GM21390 (cell line): ENCODE measurements around the gene ZNF862.

ENCODE experiments used
- ATAC-seq: cut with Tn5 transposase; IDR thresholded peaks from one replicate; pipeline ENCODE4 v1.9.1; 2021; ENCODE audit not compliant: unreplicated experiment

Gene ZNF862

DNA sequence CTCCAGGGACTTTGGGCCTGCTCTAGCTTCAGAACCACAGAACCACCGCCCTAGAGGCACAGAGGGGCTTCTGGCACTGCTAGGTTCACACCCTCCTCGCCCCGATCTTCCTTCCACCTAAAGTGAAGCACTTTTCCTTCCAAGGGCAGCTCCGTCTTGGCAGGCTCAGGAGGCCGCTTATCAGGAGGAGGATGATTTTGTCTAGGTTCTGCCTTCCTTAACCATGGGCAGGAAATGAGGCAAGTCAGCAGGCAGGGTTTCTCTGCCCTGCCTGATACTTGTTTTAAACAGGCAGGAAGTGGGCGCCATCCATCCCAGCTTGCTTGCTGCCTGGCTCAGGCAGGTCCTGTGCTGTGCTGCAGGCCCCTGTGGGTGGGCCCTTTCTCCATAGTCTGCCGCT is 27.3 kb downstream of the ZNF862 start:
- ATAC-seq: no peak

DNA sequence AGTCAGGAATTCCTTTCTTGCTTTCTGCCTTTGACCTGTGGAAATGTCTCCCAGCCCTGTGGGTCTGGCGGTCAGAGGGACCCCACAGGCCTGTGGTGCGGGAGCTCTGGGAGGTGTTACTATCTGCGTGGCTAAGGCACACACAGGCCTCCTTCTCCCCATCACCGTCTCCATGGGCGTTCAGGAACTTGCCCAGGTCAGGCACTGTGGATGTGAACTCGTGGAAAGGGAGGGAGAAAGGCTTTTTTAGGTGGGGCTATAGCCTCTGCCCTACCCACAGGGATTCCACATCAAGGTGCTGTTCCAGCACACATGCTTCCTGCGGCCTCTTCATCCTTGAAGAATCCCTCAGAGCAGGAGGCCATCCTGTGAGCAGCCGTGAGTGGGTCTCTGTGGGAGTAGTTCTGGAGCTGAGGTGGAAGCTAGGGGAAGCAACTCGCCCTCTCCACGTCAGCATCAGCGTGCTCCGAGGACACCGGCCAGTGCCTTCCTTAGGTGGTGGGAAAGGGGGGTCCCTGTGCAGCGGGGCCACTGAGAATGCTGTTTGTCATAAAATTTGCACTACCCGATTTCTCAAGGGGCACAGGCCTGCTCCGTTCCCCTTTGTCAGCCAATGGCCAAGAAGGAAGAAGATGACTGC is 28.1 kb downstream of the ZNF862 start:
- ATAC-seq: no peak

DNA sequence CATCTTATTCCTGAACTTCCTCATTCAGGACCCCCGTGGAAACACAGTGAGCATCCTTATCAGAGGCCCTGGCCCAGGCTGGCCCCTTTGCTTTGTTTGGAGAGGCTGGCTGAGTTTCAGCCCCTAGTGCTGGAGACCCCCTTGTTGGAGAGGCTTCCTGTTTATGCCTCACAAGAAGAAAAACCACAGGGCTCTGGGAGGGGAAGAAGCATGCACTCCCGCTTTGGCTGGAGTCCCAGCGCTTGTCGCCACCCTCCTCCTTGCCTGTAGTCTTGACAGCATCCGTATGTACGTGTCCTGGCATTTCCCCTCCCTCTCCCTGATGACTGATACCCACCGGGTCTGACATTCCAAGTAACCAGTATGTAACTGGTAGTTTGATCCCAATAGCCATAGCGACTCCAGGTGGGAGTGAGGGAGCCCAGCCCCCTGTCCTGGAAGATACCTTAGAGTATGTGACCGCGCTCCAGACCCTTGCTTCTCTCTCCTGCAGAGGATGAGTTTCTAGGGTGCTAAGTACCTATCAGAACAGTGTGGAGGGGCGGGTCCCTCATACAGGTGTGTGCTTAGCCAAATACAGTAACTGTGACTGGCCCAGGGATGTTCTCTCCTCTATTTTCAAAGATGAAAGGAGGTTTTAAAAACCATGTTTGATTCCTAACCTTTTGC is 28.7 kb downstream of the ZNF862 start:
- no peak for ATAC-seq

DNA sequence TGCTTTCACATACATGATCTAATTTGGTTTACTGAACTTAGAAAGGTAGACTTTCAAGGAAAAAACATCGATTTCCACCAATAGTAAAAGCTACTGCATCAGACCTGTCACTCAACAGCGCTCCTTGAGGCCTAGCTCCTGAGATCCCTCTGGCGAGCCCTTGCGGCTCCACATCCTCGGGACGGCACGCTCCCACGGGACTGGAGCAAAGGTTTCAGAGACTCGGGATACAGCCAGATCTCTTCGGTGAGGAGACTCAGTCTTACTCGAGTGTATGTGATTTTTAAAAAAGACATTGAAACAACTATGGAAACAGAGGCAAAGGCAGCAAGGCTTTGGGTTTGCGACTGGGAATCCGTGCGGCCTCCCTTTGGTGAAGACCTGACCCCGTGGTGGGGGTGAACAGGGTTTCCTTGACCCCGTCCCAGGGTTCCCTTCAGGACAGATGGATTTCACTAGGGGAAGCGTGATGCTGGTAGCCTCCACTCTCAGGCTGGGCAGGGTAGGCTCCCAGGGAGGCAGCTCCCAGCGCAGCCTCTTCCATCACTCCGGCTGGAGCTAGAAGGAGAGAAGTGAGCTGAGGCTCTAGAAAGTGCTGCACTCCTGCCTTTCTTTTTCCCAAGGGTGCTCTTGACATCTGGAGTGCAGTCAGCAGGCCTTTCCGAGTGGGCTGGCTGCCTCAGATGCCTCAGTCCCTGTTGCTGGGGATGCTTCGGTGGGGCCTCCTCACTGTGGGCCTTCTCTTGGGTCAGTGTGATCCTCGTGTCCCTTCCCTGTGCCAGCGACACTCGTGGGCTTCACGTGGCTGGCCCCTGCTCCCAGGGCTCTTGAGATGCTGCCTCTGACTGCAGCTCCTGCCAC is 29.8 kb downstream of the ZNF862 start:
- ATAC-seq: no peak

DNA sequence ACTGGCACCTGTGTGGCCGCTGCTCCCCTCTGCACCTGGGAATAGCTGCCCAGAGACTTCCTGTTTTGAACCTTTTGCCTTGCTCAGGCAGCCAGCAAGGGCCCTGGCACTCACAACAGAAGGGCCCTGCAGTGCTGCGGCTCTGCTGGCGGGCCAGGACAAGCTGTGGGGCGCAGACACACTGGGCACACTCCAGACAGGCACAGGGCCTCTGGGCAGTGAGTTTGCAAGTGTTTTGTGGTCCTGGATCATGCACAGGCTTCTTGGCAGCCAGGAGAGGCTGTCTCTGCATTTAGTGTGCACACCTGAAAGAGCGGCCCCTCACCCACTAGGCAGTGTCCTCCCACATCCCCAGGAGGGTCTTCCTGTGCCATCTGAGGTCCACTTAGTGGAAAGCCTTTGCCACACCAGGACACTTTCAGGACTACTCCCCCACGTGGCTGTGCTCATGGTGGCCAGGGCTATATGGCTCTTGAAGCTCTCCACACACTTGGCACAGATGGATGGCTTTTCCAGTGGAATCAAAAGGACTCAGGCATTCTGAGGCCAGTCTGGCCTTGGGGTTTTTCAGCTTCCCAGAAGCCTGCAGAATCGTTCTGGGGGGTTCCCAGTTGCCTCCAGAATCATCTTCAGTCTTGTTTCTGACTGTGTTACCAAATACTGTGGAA is 30.6 kb downstream of the ZNF862 start:
- no peak for ATAC-seq

- no peak for ATAC-seq
Observed at GRCh38 chr7:149869291-149869650, 31.1 kb downstream of the ZNF862 start.

DNA sequence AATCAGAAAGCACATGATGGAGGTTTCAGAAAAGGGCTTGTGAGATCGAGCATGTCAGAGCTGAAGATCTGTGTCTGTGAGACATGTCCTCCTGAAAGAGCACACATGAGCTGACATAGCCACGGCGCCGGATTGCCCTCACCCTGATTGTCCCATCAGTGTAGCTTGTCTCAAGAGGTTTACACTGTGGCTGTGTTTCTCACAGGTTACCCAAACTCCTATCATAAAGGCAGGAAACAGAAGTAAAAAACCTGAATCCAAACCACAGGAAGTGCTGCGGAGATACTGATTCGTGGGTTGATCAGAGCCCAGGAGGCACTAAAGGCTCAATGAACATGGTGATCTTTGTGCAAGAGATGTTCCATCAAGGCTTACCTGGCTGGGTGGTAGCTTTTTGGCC is 31.7 kb downstream of the ZNF862 start:
- ATAC-seq: no peak

DNA sequence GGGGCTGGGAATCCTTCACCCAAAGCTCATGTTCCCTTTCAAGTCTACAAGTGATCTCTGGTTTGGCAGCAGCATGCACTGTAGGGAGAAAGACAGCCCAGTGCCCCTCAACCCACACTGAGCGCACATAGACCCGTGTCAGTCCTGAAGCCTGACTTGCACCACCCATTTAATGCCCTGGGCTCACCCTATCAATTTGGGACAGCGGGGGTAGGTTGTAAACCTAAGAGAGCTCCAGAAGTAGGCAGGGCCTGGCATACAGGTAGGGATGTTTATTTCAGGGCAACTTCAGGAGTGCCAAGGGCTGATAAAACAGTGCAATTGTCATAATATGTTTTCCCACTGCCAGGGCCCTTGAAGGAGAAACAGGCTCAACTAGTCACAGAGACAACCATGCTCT is 32.1 kb downstream of the ZNF862 start:
- no peak for ATAC-seq

DNA sequence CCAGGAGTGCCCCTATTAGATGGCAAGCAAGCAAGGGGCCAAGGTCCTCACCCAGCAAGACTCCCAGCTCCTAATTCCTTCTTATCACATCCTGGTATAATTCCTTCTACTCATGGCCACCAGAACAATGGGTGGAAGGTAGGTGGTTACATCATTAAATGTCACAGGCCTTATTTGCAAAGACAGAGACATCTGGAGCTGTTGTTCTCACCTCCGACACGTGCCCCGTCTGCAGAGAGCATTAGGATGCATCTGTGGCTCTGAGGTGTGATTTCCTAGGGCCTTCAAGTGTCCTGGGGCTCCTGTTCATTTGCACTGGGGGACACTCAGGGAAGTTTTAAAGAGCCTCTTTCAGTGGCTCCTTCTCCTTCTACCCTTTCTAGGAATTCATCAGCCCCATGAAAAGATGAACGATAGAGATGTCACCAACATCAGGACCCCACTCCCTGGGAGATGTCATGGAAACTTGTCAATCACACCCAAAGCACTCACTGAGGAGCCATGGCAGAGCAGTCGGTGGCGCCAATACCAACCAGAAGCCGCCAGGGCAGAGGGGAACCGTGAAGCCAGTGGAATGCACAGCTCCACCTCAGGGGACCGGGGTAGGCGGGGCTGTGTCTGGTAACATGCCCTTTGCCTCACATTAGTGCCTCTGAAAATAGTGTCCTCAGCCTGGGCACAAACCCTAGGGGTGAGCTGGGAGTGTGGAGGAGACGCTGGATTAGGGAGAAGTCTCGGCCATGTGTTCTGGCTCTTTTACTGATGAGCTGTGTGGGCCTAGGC is 32.7 kb downstream of the ZNF862 start:
- no peak for ATAC-seq

- ATAC-seq: no peak
Observed at GRCh38 chr7:149871576-149871975, 33.4 kb downstream of the ZNF862 start.

- ATAC-seq: no peak
Observed at GRCh38 chr7:149872419-149873073, 34.4 kb downstream of the ZNF862 start.

- peak; percentile 90 for ATAC-seq
Observed at GRCh38 chr7:149873074-149873969, 35.1 kb downstream of the ZNF862 start, which contains the start of gene ATP6V0E2. ATP6V0E2 (plus strand) TSS chr7:149873969; CDS start chr7:149874066, 97 bp downstream.

DNA sequence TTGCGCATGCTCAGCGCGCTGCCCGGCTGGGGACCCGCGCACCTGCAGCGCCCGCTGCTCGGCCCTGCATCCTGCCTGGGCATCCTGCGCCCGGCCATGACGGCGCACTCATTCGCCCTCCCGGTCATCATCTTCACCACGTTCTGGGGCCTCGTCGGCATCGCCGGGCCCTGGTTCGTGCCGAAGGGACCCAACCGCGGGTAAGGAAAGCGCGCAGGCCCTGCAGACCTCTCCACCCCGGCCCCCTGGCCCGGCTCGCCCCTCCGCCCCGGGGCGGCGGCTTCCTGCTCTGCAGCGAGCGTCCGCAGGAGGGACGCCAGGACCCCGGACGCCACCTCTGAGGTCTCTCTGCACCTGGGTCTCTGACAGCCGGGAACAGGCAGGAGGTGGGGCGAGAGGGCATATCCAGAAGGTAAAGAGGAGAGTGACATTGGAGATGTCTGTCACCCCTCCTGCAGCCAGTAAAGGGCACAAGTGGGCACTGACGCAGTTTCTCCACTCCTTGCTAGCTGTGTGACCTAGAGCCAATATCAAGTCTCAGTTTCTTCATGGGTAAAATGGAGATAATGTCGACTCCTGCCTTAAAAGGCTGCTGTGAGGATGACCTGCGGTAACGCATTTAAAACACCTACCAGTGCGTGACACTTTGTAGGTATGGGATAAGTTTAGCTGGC is 35.9 kb downstream of the ZNF862 start:
- peak; percentile 31 for ATAC-seq

DNA sequence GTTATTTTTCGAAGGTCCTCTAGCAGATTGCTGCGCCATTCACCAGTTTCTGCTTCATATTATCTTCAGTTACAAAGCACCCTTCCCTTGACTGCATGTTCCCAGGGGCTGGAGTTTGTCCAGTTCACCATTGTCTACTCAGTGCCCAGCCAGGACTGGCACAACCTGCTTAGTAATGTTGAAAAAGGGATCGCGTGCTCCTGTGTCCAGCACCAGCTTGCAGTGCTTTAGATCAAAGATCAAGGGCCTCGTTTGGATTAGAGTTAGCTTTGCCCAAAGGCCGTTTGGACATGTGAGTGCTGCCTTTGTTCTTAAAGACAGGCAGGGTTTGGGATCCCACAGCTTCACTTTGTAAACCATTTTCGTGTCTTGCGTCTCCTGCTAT is 36.5 kb downstream of the ZNF862 start:
- ATAC-seq: no peak

GRCh38 chr7:149875396-149875795 is 37.2 kb downstream of the ZNF862 start:
- no peak for ATAC-seq

GRCh38 chr7:149877890-149878522 is 39.8 kb downstream of the ZNF862 start:
- ATAC-seq: no peak

DNA sequence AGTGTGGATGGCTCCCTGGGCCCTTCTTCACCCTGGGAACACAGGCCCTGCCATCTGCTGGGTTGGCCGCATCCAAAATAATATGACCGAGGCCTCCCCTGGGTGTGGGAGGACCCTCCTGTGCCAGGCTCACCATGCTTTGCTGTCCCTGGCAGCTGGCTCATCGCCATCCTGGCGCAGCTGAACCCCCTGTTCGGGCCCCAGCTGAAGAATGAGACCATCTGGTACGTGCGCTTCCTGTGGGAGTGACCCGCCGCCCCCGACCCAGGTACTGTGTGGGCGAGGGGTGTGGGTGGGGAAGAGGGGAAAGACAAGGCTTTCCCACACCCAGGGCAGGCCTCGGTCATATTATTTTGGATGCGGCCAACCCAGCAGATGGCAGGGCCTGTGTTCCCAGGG is 40.3 kb downstream of the ZNF862 start:
- no peak for ATAC-seq

DNA sequence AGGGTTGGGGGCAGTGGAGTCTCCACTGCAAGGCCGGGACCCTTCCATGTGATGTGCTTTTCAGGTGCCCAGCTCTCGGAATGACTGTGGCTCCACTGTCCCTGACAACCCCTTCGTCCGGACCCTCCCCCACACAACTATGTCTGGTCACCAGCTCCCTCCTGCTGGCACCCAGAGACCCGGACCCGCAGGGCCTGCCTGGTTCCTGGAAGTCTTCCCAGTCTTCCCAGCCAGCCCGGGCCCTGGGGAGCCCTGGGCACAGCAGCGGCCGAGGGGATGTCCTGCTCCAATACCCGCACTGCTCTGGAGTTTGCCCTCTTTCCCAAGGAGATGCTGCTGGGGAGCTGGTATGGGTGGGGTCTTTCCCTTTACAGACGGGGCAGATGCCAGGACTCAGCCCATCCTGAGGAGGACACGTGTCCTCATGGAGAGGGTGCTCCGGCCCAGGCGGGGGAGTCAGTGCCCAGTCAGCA is 41.1 kb downstream of the ZNF862 start:
- ATAC-seq: no peak
